Esophagus squamous epithelium (tissue), 5 donors: ENCODE data around the gene PLEKHA6. TPM values are rescaled to one million over a fixed set of nuclear protein-coding genes. Genes with fewer than 3 reads are reported as not detected.

Experiments used
- DNase-seq: peaks from one replicate; lab custom pipeline; 2025; lab: John Stamatoyannopoulos, UW
- H3K27ac ChIP-seq, 4 donors: fragments of 200-600 bp; sonication (generic); one replicate each; pipeline ENCODE4 v1.5.1; 2016 to 2019; ENCODE audit warnings: mild to moderate bottlenecking in 1 of 4
- H3K27me3 ChIP-seq, 4 donors: fragments of 200-600 bp; sonication (generic); 1 replicate in 3 of 4; 2 replicates in 1 of 4; pipeline versions ENCODE4 v1.5.1 to v1.6.0; 2017 to 2021; ENCODE audit warnings: antibody characterized with exemption in 1 of 4
- H3K36me3 ChIP-seq, 3 donors: fragments of 200-600 bp; sonication (generic); one replicate each; pipeline ENCODE4 v1.5.1; 2016 to 2019
- H3K4me1 ChIP-seq, 3 donors: fragments of 200-600 bp; sonication (generic); one replicate each; pipeline ENCODE4 v1.5.1; 2017 to 2019
- H3K4me3 ChIP-seq, 4 donors: fragments of 200-600 bp; sonication (generic); 1 replicate in 3 of 4; 2 replicates in 1 of 4; pipeline ENCODE4 v1.5.1; 2016 to 2019; ENCODE audit warnings: mild to moderate bottlenecking in 2 of 4, moderate library complexity in 1 of 4
- H3K9me3 ChIP-seq, 3 donors: fragments of 200-600 bp; sonication (generic); one replicate each; pipeline ENCODE4 v1.5.1; 2016 to 2019
- CTCF ChIP-seq, 6 experiments: fragments of 450-650 bp in 4 of 6; fragments of 200-600 bp in 2 of 6; sonication (generic) in 2 of 6; IDR thresholded peaks; one replicate each; pipeline ENCODE4 v1.5.1; 2016 to 2019; ENCODE audit warnings: antibody characterized with exemption in 6 of 6, mild to moderate bottlenecking in 4 of 6, moderate library complexity in 4 of 6
- POLR2A ChIP-seq, 4 donors: fragments of 450-650 bp; IDR thresholded peaks; one replicate each; pipeline ENCODE4 v1.6.1; 2017; ENCODE audit warnings: antibody characterized with exemption in 4 of 4, mild to moderate bottlenecking in 4 of 4, moderate library complexity in 3 of 4
- WGBS, 2 donors: methylation state at CpG; one replicate each; pipeline ENCODE4 v1.1.5; 2018; 5-methylcytosine and 5-hydroxymethylcytosine counted together
- intact Hi-C: fragments of 100-400 bp; cut with DNase I; formaldehyde crosslinking; loops from one replicate; pipeline ENCODE4 v1.15.0; 2022
- total RNA-seq, 4 donors: library from RNA; depleted of rRNA; stranded (reverse); fragments of >200 nt; gene quantifications; one replicate each; pipeline ENCODE4 v1.1.0, GENCODE V29; 2016
- donor health status: DM: yes; HTN: yes; CAD: no.

The PLEKHA6 gene
- total RNA-seq, 4 donors from 2014 or later: 7.4 to 40.6 (median 18.3) TPM

- H3K27ac ChIP-seq: no peak overlapping the region
- no peaks in the 10 kb centered on the region for H3K36me3 ChIP-seq
- intact Hi-C loops: no loop called here
- no peak overlapping the region for H3K4me3 ChIP-seq
- WGBS, 2 donors: 60 to 76% methylated on average over 1 to 5 of the region's 5 CpGs
- TF ChIP-seq POLR2A (IDR thresholded peaks at IDR 0.05): no peak
- TF ChIP-seq CTCF (IDR thresholded peaks at IDR 0.05): no peak
- H3K27me3 ChIP-seq: no peaks in the 10 kb centered on the region
- peaks cover 0 to 38% (median 13%) of the 10 kb centered on the region in 3 donors for H3K4me1 ChIP-seq
- H3K9me3 ChIP-seq: no peaks in the 10 kb centered on the region
- DNase-seq: no peak
Measured at GRCh38 chr1:204325944-204326343, 33.8 kb downstream of the PLEKHA6 start.

- 25 to 55% methylated on average over 2 of the region's 2 CpGs for WGBS, 2 donors
- H3K4me3 ChIP-seq: no peak overlapping the region
- no peaks in the 10 kb centered on the region for H3K9me3 ChIP-seq
- DNase-seq: no peak
- TF ChIP-seq POLR2A (IDR thresholded peaks at IDR 0.05): no peak
- TF ChIP-seq CTCF (IDR thresholded peaks at IDR 0.05): no peak
- no peaks in the 10 kb centered on the region for H3K27me3 ChIP-seq
- H3K36me3 ChIP-seq: no peaks in the 10 kb centered on the region
- H3K4me1 ChIP-seq: peaks cover 6 to 44% (median 31%) of the 10 kb centered on the region in 3 donors
- intact Hi-C loops: no loop called here
- no peak overlapping the region for H3K27ac ChIP-seq
Measured at GRCh38 chr1:204323887-204324286, 35.8 kb downstream of the PLEKHA6 start.

- Histone ChIP-seq H3K27ac (peak overlapping the region in 1 of 4 donors; percentile 67), H3K27me3 (no peaks in the 10 kb centered on the region), H3K4me3 (no peak overlapping the region), H3K4me1 (peaks cover 6 to 47% (median 31%) of the 10 kb centered on the region in 3 donors), H3K36me3 (no peaks in the 10 kb centered on the region), H3K9me3 (no peaks in the 10 kb centered on the region)
- no peak for DNase-seq
- intact Hi-C loops: no loop called here
- WGBS, 2 donors: 71 to 81% methylated on average over 8 of the region's 8 CpGs
- no peak for TF ChIP-seq CTCF (IDR thresholded peaks at IDR 0.05)
- no peak for TF ChIP-seq POLR2A (IDR thresholded peaks at IDR 0.05)
Measured at GRCh38 chr1:204322339-204322868, 37.3 kb downstream of the PLEKHA6 start.

GRCh38 chr1:204321665-204322064, 38.1 kb downstream of the PLEKHA6 start:
- H3K4me1 ChIP-seq: peaks cover 6 to 47% (median 31%) of the 10 kb centered on the region in 3 donors
- no peak for TF ChIP-seq CTCF (IDR thresholded peaks at IDR 0.05)
- TF ChIP-seq POLR2A (IDR thresholded peaks at IDR 0.05): no peak
- no peaks in the 10 kb centered on the region for H3K9me3 ChIP-seq
- peak overlapping the region in 3 of 4 donors; percentile 21 to 67 (median 25) for H3K27ac ChIP-seq
- intact Hi-C loops: no loop called here
- no peaks in the 10 kb centered on the region for H3K27me3 ChIP-seq
- H3K36me3 ChIP-seq: no peaks in the 10 kb centered on the region
- DNase-seq: no peak
- 31 to 39% methylated on average over 2 of the region's 2 CpGs for WGBS, 2 donors
- no peak overlapping the region for H3K4me3 ChIP-seq

GRCh38 chr1:204321051-204321450, 38.7 kb downstream of the PLEKHA6 start:
- WGBS, 2 donors: 77 to 91% methylated on average over 2 of the region's 2 CpGs
- TF ChIP-seq POLR2A (IDR thresholded peaks at IDR 0.05): no peak
- TF ChIP-seq CTCF (IDR thresholded peaks at IDR 0.05): no peak
- DNase-seq: no peak

More at GRCh38 chr1:204321051-204321450, 38.7 kb downstream of the PLEKHA6 start:
- Histone ChIP-seq H3K27ac (peak overlapping the region in 1 of 4 donors; percentile 67), H3K4me1 (peaks cover 6 to 47% (median 31%) of the 10 kb centered on the region in 3 donors), H3K36me3 (no peaks in the 10 kb centered on the region), H3K27me3 (no peaks in the 10 kb centered on the region), H3K4me3 (no peak overlapping the region), H3K9me3 (no peaks in the 10 kb centered on the region)
- intact Hi-C loops: no loop called here
